NCI-H2107 (cell line): ENCODE results near the gene PRDM12.

Source experiments
- DNase-seq: peaks from one replicate; lab custom pipeline; 2025; lab: John Stamatoyannopoulos, UW

PRDM12 gene

DNA sequence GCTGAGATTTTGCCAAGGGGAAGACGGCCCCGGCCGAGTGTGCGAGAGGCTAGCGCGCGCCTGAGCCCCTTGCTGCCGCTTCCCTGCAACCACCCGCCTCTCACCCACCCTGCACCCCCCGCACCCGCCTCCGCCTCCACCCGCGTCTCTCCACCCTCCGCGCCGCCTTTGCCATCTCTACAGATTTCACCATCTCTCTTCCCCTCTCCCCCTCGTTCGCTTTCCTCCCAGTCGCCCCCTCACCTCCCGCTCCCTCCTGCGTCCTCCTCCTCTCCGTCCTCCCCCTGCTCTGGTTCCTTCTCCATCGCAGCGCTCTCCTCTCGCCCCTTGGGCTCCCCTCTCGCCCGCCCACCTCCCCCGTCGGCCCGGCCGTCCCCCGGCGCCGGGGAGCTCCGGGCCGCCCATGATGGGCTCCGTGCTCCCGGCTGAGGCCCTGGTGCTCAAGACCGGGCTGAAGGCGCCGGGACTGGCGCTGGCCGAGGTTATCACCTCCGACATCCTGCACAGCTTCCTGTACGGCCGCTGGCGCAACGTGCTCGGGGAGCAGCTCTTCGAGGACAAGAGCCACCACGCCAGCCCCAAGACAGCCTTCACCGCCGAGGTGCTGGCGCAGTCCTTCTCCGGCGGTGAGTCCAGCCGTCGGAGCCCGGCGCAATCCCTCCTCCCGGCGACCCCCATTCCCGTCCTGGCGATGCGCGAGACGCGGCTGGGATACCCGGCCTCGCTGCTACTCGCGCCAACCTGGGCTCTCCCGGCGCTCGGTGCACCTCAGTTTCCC is at the start of gene PRDM12:
Gene PRDM12, plus strand, starts transcription at position 344 of the 778 bp plus-strand sequence. Its CDS starts 60 bp downstream, at position 404.
- DNase-seq, result no peak

DNA sequence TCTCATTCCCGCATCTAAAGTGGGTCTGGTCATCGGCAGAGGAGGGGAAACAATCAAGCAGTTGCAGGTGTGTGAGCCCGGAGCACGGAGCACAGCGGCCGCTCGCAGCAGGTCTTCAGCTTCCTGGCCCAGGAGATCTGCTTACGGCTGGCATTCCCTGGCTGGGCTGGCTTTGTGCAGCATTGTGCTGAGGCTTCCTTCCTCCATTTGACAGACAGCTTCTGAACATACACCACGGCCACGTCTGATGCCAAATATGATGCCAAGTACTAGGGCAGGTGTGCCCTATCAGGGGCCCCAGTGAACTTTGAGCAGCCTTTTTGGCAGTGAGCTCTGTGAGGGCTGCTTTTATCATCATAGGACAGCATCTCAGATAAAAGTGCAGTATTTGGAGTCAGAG is 47.9 kb upstream of the PRDM12 start:
- DNase-seq, result no peak

DNA sequence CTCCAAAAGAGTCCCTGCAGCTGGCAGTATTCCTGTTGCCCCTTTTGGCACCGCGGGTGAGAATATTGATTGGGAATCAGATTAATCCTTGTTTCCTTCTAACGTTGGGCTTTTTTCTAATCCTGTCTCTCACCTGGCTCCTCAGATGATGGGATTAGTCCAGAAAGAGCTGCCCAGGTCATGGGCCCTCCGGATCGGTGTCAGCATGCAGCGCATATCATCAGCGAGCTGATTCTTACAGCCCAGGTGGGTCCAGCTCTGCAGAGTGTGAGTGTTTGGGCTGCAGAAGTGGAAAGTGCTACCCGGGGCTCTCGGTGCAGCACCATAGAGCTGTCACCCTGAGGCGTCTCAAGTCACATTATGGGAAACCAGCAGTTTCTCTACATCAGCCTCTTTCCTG is 40.9 kb upstream of the PRDM12 start:
- no peak for DNase-seq

DNA sequence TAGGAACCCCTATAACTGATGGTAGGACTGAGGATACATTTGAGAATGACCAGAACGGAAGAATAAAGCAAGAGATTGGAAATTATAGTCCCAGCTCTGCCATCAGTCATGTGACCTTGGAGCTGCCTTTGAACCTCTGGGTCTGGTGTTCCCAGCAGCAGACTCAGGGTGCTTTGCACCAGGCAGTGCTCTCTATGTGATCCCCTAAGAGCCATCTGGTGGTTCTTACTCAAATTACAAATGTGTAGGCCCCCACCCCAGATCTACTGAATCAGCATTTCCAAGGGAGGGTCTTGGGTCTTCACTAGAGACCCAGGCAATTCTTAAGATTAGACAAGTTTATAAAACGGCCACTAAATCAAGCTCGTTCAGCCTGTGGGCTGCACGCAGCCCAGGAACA is 40.2 kb upstream of the PRDM12 start:
- DNase-seq, result no peak

DNA sequence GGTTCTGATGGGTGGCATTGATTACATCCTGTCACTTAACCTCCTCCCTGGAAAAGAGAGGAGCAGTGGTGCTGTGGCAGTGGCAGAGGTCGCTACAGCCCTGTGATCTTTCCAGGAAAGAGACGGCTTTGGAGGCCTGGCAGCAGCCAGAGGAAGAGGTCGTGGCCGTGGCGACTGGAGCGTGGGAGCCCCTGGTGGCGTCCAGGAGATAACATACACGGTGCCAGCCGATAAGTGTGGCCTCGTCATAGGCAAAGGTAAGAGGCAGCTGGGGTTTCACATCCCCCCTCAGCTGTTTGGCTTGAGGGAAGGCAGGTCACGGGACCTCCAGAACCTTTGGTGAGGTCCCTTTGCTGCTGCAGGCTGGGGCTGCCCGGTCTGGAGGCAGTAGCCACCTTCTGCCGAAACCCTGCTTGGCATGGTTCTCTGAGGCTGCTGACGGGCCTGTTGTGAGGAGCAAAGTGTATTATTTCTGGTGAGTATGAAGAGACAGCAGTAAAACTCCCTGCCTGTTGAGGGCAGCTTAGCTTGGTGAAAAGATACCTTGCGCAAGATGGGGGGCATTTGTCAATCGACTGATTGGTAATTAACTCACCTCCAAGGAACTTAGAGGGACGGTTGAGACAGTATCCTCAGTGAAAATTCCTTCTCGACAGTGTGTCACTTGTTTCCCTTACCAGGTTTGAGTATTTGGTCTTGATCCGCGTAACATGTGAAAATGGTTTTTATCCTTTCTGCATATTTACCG is 38.0 kb upstream of the PRDM12 start:
- DNase-seq, result no peak

DNA sequence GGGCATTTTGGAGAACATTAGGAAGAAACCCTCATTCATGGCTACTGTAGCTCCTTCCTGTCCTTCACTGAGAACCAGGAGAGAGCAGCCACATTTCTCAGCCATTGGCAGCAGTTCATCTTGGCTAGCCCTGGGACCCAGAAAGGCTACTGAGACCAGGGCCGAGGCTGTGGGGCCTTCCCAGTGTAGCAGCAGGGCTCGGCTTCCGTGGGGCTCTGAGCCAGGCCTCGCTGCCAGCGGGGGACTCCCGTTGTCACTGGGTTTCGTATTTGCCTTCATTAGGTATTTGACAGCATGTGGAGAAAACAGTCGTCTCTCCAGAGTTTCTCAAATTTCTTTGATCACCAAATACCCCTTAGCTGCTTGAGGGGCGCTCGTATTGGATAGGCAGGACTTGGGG is 37.3 kb upstream of the PRDM12 start:
- DNase-seq, result no peak

DNA sequence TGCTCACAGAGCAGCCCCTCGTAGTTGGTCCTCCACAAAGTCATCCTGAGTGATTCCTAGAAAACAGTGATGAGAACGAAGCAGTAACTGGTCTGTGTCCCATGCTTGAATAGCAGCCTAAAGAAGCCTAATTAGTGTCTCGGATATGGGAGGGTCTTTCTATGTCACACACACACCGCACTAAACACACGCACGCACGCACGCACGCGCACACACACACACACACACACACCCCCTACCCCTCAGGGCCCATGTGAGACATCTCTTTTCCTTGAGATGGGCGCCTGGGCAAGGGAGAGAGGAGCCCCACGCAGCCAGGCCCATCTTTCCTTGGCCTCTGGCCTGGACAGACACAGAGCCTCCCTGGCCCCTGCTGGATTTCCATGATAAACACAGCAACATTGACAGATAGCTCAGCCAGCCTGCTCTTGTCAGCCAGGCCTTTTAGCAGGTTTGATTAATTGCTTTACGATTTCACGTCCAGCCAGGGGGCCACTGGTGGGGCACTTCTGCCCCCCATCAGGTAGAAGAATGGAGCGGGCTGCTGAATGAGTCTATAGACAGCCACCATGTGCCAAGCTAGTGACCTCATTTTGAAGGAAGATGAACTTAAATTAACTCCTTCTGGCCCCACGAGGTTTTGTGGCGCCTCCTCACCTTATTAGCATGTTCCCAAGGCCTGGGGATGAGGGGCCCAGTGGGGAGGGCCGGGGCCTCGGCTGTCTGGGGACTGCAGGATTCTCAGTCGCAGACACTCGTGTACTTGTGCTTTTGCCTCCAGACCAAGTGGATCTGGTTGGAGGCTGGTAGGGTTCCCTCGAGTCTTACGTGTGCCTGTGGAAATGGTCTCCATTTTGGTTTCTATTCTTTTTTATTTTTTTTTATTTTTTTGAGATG is 36.2 kb upstream of the PRDM12 start:
- no peak for DNase-seq

DNA sequence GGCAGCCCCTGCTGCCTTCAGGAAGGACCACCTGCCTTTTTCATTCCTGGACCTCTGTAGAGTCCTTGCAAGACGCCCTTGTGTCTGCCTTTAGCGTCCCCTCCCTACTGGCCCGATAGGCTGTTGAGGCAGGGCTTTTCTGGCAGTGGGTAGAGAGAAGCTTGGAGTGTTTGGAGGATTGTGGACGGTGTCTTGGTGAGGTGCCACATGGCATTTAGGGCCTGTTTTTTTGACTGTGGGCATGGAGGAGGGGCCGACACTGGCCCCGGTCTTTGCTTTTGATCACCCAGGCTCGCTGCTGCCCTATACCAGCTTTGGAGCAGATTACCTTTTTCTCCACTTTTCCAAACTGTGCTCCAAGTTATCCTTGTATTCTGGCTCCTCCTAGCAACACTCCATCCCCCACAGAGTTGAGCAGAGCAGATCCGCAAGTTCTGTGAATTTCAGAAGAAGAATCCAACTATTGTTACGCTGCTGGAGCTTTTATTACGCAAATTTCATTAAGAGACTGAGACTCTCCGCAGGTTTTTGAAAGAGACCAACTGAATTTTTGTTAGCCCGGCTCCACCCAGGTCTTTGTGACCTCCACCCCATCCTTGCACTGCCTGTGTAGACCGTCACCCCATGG is 34.8 kb upstream of the PRDM12 start:
- DNase-seq, result no peak

DNA sequence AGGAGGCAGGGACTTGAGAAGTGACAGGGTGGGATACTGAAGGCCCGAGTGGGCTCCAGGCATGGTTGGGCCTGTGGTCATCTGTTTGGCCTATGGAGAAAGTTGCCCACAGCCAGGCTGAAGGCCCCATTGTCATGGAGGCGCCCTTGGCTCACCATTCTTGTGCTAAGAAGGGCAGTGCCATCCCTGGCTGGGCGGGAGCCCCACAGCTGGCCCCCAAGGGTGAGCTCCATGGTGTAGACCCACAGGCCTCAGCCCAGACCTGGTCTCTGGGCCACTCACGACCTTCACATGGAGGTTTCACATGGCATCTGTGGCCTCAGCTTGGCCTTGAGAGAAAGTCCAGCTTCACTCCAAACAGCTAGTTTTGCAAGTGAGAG is 34.3 kb upstream of the PRDM12 start:
- no peak for DNase-seq

DNA sequence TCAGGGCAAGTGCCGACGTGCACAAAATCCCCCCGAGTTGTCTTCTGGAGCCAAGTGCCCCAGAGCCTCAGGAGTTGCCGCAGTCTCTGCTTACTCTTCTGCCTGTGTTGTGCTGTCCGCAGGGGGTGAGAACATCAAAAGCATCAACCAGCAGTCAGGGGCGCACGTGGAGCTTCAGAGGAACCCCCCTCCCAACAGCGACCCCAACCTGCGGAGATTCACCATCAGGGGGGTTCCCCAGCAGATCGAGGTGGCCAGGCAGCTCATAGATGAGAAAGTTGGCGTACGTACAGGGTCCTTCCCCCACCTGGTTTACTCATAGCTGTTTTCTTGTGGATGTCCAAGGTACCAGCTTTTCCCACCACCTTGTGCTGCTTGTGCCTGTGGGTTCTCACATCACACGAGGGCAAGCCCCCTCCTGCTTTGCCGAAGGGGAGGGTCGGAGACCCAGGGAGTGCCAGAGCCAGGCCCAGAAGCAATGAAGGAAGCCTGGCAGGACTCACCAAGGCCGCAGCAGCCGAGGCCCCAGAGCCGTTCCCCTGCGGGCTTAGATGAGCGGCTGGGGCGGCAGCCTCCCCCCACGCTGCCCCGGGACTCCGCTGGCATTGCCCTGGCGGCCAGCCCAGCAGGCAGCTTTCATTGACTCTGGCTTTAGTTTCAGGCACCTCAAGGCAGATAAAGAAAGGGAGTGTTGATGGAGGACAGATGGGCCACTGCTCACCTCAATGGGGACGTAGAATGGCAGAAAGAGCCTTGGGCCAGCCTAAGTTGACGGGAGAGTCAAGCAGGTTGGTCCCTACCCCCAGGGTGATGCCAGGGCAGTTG is 33.7 kb upstream of the PRDM12 start:
- no peak for DNase-seq

DNA sequence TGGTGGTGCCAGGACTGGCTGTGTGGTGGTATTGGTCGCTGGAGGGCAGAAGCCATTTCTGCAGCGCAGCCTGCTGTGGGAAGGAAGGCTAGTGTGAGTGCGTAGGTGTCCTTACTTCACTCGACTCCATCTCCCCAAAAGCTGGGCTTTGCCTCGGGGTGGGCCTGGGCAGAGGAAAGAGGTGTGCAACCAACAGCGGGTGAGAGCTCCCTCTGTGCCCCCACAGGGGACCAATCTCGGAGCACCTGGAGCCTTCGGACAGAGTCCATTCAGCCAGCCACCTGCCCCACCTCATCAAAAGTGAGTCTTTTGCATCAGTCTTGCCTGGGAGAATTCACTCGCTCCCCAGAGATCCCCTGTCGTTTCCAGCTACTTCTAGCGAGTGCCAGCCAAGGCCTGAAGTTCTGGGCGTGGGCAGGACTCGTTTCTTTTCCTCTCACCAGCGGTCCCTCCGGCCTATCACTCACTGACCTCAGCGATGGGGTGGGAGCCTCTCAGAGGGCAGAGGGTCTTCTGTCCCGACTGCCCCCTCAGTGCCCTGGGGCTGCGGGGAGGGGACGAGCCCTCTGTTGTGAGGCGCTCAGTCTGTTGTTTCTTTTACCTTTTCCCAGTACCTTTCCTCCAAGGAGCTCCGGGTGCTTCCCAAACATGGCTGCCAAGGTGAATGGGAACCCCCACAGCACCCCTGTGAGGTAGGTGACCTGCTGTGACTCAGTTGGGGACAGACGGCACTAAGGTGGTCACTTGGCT is 32.9 kb upstream of the PRDM12 start:
- DNase-seq, result no peak

DNA sequence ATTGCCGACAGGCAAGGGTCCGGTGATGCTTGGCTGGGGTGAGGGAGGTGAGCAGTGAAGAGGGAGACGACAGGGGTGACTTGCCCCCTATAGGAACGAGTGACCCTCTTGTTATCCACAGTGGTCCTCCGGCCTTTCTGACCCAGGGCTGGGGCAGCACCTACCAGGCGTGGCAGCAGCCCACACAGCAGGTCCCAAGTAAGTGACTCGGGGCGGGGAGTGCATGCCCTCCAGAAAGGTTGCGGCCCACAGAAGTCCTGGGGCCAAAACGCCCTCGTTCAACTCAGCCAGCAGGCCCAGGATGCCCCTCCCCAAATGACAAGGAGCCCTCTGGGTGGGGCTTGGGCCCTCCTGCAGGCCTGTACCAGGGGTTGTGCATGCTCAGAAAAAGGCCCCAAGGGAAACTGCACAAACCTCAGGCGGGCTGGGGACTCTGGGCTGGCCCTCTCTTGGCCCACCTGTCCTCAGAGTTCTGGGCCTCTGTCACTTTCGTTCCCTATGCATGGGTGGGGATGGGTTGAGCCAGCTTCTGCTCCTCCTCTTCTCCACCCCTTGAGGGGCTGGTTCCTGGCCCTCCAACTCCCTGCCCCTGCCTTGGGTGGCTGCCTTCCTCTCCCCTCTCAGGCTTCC is 32.2 kb upstream of the PRDM12 start:
- DNase-seq, result no peak

DNA sequence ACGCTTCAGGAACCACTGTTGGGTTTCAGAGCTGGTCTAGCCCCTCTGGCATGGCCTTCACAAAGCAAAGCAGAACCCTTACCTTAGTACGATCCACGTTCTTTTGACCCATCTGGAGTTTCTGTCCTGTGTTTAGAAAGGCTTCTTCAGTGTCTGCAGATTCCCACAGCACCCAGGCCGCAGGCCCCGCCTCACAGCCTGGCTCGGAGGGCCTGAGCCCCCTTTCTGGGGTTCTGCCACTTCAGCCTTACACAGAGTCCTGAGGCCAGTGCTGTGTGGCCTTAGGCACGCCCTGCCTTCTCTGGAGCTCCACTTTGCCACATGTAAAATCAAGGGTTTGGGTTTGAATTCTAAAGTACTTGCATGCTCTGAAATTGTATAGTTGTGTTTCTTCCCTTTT is 31.6 kb upstream of the PRDM12 start:
- DNase-seq, result no peak

DNA sequence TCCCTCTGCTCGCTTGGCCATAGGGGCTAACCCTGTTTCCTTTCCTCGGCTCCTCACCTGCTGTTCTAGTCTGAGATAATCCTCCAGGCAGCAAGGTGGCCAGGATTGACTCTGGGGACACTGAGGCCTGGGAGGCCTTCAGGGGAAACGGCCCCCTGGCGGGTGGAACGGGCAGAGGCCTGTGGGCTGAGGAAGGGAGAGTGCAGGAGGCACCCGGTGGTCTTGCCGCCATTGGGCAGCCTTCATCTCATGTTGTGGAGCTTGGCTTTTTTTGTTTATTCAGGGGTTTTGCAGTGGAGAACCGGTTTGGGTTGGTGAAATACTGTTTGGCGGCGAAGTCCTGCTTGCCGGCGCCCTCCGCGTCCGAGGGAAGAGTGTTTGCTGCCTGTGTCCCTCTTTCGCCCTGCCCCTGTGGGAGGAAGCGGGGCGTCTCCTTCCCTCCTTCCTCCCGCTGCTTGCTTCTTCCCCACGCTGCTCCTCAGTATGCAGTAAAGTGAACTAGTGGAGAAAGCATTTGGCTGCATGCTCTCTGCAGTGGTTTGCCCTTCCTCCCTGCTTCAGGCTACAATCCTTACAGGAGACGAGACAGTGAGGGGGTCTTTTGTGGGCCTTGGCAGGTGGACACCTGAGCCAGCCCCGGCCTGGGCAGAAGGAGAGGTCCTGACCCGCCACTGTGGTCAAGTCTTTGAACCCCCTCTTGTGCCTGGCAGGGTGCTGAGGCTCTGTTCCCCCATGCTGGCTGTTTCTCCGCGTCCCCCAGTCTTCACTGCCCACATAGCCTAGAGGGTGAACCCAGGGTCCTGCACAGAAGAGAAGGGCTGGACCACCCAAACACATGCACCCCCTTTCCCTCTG is 30.8 kb upstream of the PRDM12 start:
- no peak for DNase-seq

DNA sequence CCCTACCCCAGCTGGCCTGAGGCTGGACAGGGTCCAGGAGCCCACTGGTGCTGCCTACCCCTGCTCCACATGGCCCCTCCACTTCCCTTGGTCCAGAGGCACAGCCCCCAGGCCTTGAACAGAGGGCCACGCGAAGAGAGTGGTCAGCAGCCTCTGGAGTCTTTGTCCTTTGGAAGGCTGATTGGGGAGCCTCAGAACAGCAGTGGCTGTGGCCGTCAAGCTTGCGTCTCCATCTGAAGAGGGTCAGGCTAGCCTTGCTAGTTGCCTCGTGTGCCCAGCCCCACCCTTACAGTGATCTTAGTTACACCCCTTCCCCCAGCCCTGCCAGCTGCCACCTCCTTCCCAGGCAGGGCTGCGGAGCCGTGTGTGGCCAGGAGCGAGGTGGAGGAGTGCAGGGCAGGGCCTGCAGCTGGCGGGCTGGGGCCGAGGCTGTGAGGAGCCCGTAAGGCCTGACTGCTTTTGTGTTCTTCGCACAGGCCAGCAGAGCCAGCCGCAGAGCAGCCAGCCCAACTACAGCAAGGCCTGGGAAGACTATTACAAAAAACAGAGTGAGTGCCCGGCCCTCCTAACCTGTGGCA is 30.1 kb upstream of the PRDM12 start:
- DNase-seq, result no peak

DNA sequence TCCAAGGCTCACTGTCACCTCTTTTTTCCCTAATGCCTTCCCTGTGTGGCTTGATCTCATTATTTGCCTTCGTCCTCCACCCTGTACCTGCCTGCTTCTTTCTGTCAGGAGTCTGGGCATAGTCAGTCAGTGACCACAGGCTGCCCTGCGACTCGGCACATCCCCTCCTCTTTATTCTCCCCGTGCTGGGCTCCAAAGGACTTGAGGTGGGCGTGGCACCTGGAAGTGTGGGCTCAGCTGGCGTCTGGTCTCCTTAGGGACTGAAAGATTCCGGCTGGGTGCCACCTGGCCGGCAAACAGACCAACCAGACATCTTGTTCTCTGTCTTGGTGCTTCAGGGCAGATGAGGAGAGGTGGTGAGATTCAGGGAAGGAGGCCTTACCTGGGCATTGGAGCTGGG is 29.6 kb upstream of the PRDM12 start:
- DNase-seq, result no peak

DNA sequence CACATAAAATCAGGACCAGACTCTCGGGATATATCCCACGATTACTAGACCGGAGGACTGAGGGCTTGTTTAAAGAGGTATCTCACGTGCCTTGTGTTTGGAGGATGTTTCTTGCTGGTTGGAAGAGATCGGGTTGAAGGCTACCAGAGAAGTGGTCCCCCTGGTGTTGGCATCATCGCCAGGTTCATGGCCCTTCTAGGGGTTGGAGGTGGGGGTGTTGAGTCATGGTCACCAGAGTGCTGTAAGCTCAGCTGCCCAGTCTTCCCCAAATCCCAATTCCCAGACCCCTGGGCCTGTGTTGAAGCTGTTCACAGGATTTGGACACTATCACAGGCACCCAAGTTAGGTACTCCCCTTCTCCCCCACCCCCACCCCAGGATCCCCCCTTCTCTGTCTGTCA is 29.1 kb upstream of the PRDM12 start:
- no peak for DNase-seq

DNA sequence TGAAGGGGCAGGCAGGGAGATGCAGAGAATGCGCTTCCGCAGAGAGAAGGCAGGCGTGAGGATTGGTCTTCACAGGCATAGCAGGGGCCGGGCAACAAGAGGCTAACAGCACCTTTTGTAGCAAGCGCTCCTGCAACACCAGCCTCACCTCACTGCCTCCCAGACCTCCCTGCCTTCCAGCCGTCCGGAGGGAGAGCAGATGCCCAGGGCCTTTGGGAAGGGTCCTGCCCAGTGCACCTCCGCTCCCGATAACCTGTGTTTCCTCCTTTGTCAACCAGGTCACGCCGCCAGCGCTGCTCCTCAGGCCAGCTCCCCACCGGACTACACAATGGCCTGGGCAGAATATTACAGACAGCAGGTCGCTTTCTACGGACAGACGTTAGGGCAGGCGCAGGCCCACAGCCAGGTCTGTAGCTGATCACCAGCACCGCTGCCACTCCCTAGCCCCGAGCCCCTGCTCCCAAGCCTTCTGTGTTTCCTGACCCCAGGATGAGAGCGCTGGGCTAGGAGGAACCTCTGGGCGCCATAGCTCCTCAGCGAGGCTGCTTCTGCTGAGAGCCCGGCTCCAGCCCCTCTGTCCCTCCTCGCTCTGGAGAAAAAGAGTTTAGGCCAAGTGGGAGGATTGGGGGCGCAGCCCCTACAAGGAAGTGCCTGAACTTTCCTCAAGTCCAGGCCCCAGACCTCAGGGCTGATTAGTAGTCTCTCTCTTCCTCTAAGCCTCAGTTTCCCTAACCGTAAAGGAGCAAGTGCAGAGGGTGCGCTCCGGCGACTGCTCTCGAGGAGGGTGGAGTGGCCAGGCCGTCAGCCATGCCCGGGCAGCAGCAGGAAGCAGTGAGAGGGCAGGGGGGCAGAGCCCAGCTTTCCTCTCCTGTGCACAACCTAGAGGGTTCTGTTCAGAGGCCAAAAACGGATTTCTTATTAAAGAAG is 28.4 kb upstream of the PRDM12 start:
- DNase-seq, result no peak
